A549 (cell line): ENCODE results near the gene CR1L. TPM values are rescaled to one million over a fixed set of nuclear protein-coding genes. Genes with fewer than 3 reads are reported as not detected.

Experiments used
- ATAC-seq, 2 experiments: fragments of 200-7000 bp in 1 of 2; fragments of >200 bp in 1 of 2; cut with Nextera tagmentation in 1 of 2; cut with Tn5 transposase in 1 of 2; 3 replicates each; pipeline versions ENCODE4 v1.8.0 to v1.9.1; 2018 to 2020; ENCODE audit warnings: mild to moderate bottlenecking in 1 of 2, moderate library complexity in 1 of 2
- CTCF ChIA-PET: fragments of 300-600 bp; sonication (Branson Sonifier 250); formaldehyde crosslinking; extraction: SDS; loops from one replicate; lab custom pipeline; 2021; ENCODE audit warnings: antibody characterized with exemption, inconsistent platforms; lab: Yijun Ruan, JAX
- POLR2A ChIA-PET: fragments of 350-600 bp; formaldehyde crosslinking; extraction: SDS; loops from one replicate; lab custom pipeline; 2021; ENCODE audit warnings: antibody characterized with exemption, inconsistent platforms; lab: Yijun Ruan, JAX
- DNase-seq, 2 experiments: peaks; one replicate each; pipeline versions ENCODE4 v3.0.0 to v3.0.0-alpha.2; 2011 to 2016; ENCODE audit warnings: low read depth in 1 of 2, low spot score in 1 of 2
- FAIRE-seq: peaks from 2 replicates; lab custom pipeline; 2011; peaks lifted over from hg19 to GRCh38; lab: Jason Lieb, UNC
- H3K27ac ChIP-seq, 2 experiments: fragments of >200 bp; sonication (Bioruptor Twin); formaldehyde crosslinking; 3 replicates each; pipeline ENCODE4 v1.5.1; 2016 to 2017
- H3K4me1 ChIP-seq: fragments of >200 bp; sonication (Bioruptor Twin); formaldehyde crosslinking; 3 replicates; pipeline ENCODE4 v1.6.1; 2016
- H3K4me2 ChIP-seq: fragments of >200 bp; sonication (Bioruptor Twin); formaldehyde crosslinking; 3 replicates; pipeline ENCODE4 v1.6.1; 2016
- H3K4me3 ChIP-seq: fragments of >200 bp; sonication (Bioruptor Twin); formaldehyde crosslinking; 3 replicates; pipeline ENCODE4 v1.5.1; 2016
- H3K9me3 ChIP-seq: fragments of >200 bp; sonication (Bioruptor Twin); formaldehyde crosslinking; 3 replicates; pipeline ENCODE4 v1.6.1; 2016
- CBX8 ChIP-seq: fragments of 200-600 bp; sonication (generic); IDR thresholded peaks from 2 replicates; pipeline ENCODE4 v1.6.1; 2016
- CEBPB ChIP-seq, 2 experiments: fragments of >200 bp in 1 of 2; sonication (Bioruptor Twin) in 1 of 2; formaldehyde crosslinking in 1 of 2; IDR thresholded peaks; 2 replicates each; pipeline ENCODE4 v1.6.1; 2012 to 2016
- EHF ChIP-seq: fragments of 250-450 bp; sonication (Bioruptor Pico); IDR thresholded peaks from 2 replicates; pipeline ENCODE4 v1.5.0; 2020; ENCODE audit warnings: mild to moderate bottlenecking
- HDAC2 ChIP-seq: fragments of 200-600 bp; sonication (generic); IDR thresholded peaks from 2 replicates; pipeline ENCODE4 v1.6.1; 2016
- HOXB13 ChIP-seq: fragments of 250-450 bp; sonication (Bioruptor Pico); IDR thresholded peaks from 2 replicates; pipeline ENCODE4 v1.5.0; 2020; ENCODE audit warnings: low read depth, mild to moderate bottlenecking, moderate library complexity
- HOXB5 ChIP-seq: fragments of 250-450 bp; sonication (Bioruptor Pico); IDR thresholded peaks from 2 replicates; pipeline ENCODE4 v1.5.0; 2020; ENCODE audit warnings: mild to moderate bottlenecking, moderate library complexity
- JUN ChIP-seq, 2 experiments: fragments of >200 bp; sonication (Bioruptor Twin); formaldehyde crosslinking; IDR thresholded peaks; 2 replicates in 1 of 2; 3 replicates in 1 of 2; pipeline ENCODE4 v1.6.1; 2016 to 2017
- JUNB ChIP-seq: fragments of >200 bp; sonication (Bioruptor Twin); formaldehyde crosslinking; IDR thresholded peaks from 2 replicates; pipeline ENCODE4 v1.6.1; 2016
- MAFK ChIP-seq: fragments of 450-650 bp; IDR thresholded peaks from 2 replicates; pipeline ENCODE4 v1.6.1; 2014; ENCODE audit not compliant: partially characterized antibody
- MAZ ChIP-seq: fragments of 150-350 bp; IDR thresholded peaks from 2 replicates; pipeline ENCODE4 v1.6.1; 2014; ENCODE audit warnings: antibody characterized with exemption, low read depth, low read length, borderline replicate concordance
- NFE2L2 ChIP-seq: fragments of 150-350 bp; conservative IDR thresholded peaks from 2 replicates; pipeline ENCODE4 v1.6.1; 2014; ENCODE audit warnings: low read length
- NPAS2 ChIP-seq: fragments of 250-450 bp; sonication (Bioruptor Pico); IDR thresholded peaks from 2 replicates; pipeline ENCODE4 v1.8.0; 2022; ENCODE audit warnings: mild to moderate bottlenecking, moderate library complexity, borderline replicate concordance
- POLR2AphosphoS2 ChIP-seq: conservative IDR thresholded peaks from 2 replicates; pipeline ENCODE4 v1.6.1; 2012; ENCODE audit warnings: low read length, improper control_type of control experiment, inconsistent platforms
- RAD21 ChIP-seq, 2 experiments: fragments of >200 bp in 1 of 2; sonication (Bioruptor Twin) in 1 of 2; formaldehyde crosslinking in 1 of 2; IDR thresholded peaks in 1 of 2; conservative IDR thresholded peaks in 1 of 2; 2 replicates in 1 of 2; 3 replicates in 1 of 2; pipeline ENCODE4 v1.6.1; 2012 to 2018; ENCODE audit warnings: inconsistent platforms in 1 of 2
- RARB ChIP-seq: fragments of 250-450 bp; sonication (Bioruptor Pico); IDR thresholded peaks from 2 replicates; pipeline ENCODE4 v1.8.0; 2021; ENCODE audit warnings: mild to moderate bottlenecking, moderate library complexity
- RNF2 ChIP-seq: fragments of 200-600 bp; sonication (generic); IDR thresholded peaks from 2 replicates; pipeline ENCODE4 v1.6.1; 2016; ENCODE audit warnings: low read depth, mild to moderate bottlenecking, antibody characterized with exemption, moderate library complexity, borderline replicate concordance
- SMC3 ChIP-seq: fragments of >200 bp; sonication (Bioruptor Twin); formaldehyde crosslinking; IDR thresholded peaks from 3 replicates; pipeline ENCODE4 v1.6.1; 2018; ENCODE audit warnings: inconsistent platforms
- SREBF2 ChIP-seq: fragments of 450-650 bp; IDR thresholded peaks from 2 replicates; pipeline ENCODE4 v1.6.1; 2014; ENCODE audit warnings: mild to moderate bottlenecking, moderate library complexity
- TFCP2L1 ChIP-seq: fragments of 250-450 bp; sonication (Bioruptor Pico); IDR thresholded peaks from 2 replicates; pipeline ENCODE4 v1.5.0; 2021; ENCODE audit warnings: mild to moderate bottlenecking
- TP53 ChIP-seq: fragments of 250-450 bp; sonication (Bioruptor Pico); IDR thresholded peaks from 2 replicates; pipeline ENCODE4 v1.5.0; 2021; ENCODE audit warnings: mild to moderate bottlenecking, moderate library complexity
- ZFP36 ChIP-seq: fragments of 450-650 bp; IDR thresholded peaks from 2 replicates; pipeline ENCODE4 v1.6.1; 2014; ENCODE audit warnings: borderline replicate concordance; ENCODE audit not compliant: partially characterized antibody
- ZSCAN20 ChIP-seq: fragments of 250-450 bp; sonication (Bioruptor Pico); IDR thresholded peaks from 2 replicates; pipeline ENCODE4 v1.8.0; 2022; ENCODE audit warnings: mild to moderate bottlenecking, moderate library complexity
- WGBS: methylation state at CpG from one replicate; pipeline ENCODE4 v1.1.6; 2017; ENCODE audit errors: missing lambda C conversion rate; 5-methylcytosine and 5-hydroxymethylcytosine counted together
- polyA plus RNA-seq, 4 experiments: library from polyadenylated mRNA; depleted of rRNA in 3 of 4; stranded (reverse); fragments of >200 nt; fragmentation: RNase III in 1 of 4; extraction: RNeasy Plus Mini Kit Qiagen cat#74134 plus additional on column Dnase treatment in 1 of 4; gene quantifications; 2 replicates in 3 of 4; 3 replicates in 1 of 4; pipeline ENCODE4 v1.2.3, GENCODE V29; 2011 to 2017
- TF ChIP-seq, protein P1 (sequence below): IDR thresholded peaks from 2 replicates; pipeline ENCODE4 v1.6.1; 2012
- TF ChIP-seq, protein P2 (sequence below): fragments of 150-350 bp; IDR thresholded peaks from 2 replicates; pipeline ENCODE4 v1.6.1; 2014; ENCODE audit warnings: low read depth, mild to moderate bottlenecking, low read length
- TF ChIP-seq, protein P3 (sequence below): fragments of >200 bp; sonication (Bioruptor Twin); formaldehyde crosslinking; IDR thresholded peaks from 3 replicates; pipeline ENCODE4 v1.5.1; 2016
- TF ChIP-seq, protein P4 (sequence below): fragments of 250-450 bp; sonication (Bioruptor Pico); IDR thresholded peaks from 2 replicates; pipeline ENCODE4 v1.5.0; 2020; ENCODE audit warnings: low read depth, mild to moderate bottlenecking, moderate library complexity
- TF ChIP-seq, protein P5 (sequence below): IDR thresholded peaks from 2 replicates; pipeline ENCODE4 v1.6.1; 2012

Gene CR1L
- polyA plus RNA-seq, 2 of the 4 experiments (the other 2 are of a cell fraction): not detected

DNA sequence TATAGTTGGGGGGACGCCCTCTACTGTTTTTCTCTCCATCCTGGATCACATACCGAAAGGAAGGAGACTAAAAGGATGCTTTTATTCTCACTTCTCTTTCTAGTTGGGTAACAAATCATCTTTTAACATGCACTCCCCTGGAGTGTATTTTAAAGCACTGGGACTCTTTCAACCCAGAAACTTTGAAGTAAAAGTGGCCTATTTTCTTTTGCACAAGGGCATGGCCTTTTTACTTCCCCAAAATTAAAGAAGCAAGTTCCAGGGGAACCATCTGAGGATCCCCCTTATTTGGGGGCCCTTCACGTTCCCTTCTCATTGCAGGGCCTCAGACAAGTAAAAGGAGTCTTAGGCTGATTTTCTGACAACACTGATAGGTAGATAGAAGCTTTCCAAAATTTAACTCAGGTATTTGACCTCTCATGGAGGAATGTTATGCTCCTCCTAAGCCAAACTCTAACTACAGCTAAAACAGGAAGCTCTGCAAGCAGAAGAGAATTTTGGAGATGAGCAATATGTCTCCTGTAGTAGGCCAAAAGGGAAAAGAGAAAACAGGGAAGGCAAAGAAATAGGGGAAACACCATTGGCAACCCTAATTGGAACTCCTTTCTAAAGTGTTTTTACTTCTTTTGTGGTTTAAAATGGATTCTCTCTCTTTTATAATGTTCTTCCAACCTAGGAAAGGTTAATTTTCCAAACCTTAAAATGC lies 98.1 kb downstream of the CR1L start:
- ATAC-seq (no peak), DNase-seq (no peak), FAIRE-seq (no peak)
- Histone ChIP-seq H3K27ac (peak overlapping the region in 1 of 2 experiments; percentile 44; a peak in 1 of 6 replicates), H3K4me1 (peaks cover 45% of the 10 kb centered on the region), H3K9me3 (no peaks in the 10 kb centered on the region), H3K4me3 (no peak overlapping the region), H3K4me2 (no peak overlapping the region)
- TF ChIP-seq CEBPB (IDR thresholded peaks at IDR 0.05) (no peak), JUNB (no peak), NFE2L2 (no peak), MAZ (no peak), ZFP36 (no peak), JUN (IDR thresholded peaks at IDR 0.05) (no peak), NPAS2 (CRISPR knock-in tag) (no peak), RAD21 (conservative IDR thresholded peaks at IDR 0.05 in 1 of 2, IDR thresholded peaks at IDR 0.05 in 1 of 2) (no peak), SMC3 (no peak), MAFK (no peak), CBX8 (no peak), SREBF2 (no peak)
- TF ChIP-seq, protein P1, sequence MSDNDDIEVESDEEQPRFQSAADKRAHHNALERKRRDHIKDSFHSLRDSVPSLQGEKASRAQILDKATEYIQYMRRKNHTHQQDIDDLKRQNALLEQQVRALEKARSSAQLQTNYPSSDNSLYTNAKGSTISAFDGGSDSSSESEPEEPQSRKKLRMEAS: no peak
- TF ChIP-seq, protein P2, sequence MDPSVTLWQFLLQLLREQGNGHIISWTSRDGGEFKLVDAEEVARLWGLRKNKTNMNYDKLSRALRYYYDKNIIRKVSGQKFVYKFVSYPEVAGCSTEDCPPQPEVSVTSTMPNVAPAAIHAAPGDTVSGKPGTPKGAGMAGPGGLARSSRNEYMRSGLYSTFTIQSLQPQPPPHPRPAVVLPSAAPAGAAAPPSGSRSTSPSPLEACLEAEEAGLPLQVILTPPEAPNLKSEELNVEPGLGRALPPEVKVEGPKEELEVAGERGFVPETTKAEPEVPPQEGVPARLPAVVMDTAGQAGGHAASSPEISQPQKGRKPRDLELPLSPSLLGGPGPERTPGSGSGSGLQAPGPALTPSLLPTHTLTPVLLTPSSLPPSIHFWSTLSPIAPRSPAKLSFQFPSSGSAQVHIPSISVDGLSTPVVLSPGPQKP: no peak
- 64% methylated on average over 3 of the region's 3 CpGs for WGBS
- ChIA-PET POLR2A (no interaction called here), CTCF (no interaction called here)

DNA sequence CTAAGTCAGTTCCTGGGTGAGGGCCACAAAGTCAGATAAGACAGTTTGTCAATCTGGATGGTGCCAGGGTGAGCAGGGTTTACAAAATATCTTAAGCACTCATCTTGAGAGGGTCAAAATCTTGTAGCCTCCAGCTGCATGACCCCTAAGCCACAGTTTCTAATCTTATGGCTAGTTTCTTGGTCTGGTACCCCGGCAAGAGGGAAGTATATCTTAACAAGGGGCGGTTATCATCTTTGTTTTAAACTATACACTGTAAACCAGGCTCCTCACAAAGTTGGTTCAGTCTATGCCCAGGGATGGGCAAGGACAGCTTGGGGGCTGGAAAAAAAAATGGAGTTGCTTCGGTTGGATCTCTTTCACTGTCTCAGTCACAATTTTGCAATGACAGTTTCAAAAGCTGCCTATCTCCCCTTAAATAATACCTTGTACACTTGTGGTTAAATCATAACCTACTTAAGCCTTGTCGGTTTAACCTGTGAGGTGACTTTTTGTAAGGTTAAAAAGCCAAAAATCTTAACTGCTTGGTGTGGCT lies 99.1 kb downstream of the CR1L start:
- TF ChIP-seq, protein P3, sequence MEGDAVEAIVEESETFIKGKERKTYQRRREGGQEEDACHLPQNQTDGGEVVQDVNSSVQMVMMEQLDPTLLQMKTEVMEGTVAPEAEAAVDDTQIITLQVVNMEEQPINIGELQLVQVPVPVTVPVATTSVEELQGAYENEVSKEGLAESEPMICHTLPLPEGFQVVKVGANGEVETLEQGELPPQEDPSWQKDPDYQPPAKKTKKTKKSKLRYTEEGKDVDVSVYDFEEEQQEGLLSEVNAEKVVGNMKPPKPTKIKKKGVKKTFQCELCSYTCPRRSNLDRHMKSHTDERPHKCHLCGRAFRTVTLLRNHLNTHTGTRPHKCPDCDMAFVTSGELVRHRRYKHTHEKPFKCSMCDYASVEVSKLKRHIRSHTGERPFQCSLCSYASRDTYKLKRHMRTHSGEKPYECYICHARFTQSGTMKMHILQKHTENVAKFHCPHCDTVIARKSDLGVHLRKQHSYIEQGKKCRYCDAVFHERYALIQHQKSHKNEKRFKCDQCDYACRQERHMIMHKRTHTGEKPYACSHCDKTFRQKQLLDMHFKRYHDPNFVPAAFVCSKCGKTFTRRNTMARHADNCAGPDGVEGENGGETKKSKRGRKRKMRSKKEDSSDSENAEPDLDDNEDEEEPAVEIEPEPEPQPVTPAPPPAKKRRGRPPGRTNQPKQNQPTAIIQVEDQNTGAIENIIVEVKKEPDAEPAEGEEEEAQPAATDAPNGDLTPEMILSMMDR: no peak
- TF ChIP-seq HOXB5 (CRISPR knock-in tag) (no peak), EHF (CRISPR knock-in tag) (no peak), TFCP2L1 (CRISPR knock-in tag) (no peak), CBX8 (no peak), ZSCAN20 (no peak), ZFP36 (no peak), TP53 (CRISPR knock-in tag) (no peak), NPAS2 (CRISPR knock-in tag) (no peak), RARB (CRISPR knock-in tag) (no peak), HDAC2 (no peak), HOXB13 (no peak), RNF2 (no peak), POLR2AphosphoS2 (no peak)
- TF ChIP-seq, protein P2: no peak
- TF ChIP-seq, protein P4, sequence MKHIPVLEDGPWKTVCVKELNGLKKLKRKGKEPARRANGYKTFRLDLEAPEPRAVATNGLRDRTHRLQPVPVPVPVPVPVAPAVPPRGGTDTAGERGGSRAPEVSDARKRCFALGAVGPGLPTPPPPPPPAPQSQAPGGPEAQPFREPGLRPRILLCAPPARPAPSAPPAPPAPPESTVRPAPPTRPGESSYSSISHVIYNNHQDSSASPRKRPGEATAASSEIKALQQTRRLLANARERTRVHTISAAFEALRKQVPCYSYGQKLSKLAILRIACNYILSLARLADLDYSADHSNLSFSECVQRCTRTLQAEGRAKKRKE (CRISPR knock-in tag): no peak
- TF ChIP-seq, protein P5, sequence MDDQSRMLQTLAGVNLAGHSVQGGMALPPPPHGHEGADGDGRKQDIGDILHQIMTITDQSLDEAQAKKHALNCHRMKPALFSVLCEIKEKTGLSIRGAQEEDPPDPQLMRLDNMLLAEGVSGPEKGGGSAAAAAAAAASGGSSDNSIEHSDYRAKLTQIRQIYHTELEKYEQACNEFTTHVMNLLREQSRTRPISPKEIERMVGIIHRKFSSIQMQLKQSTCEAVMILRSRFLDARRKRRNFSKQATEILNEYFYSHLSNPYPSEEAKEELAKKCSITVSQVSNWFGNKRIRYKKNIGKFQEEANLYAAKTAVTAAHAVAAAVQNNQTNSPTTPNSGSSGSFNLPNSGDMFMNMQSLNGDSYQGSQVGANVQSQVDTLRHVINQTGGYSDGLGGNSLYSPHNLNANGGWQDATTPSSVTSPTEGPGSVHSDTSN: no peak
- peaks cover 39% of the 10 kb centered on the region for H3K4me1 ChIP-seq
- CTCF ChIA-PET: no interaction called here
- H3K4me2 ChIP-seq: no peak overlapping the region
- POLR2A ChIA-PET: no interaction called here
- H3K4me3 ChIP-seq: no peak overlapping the region
- no peak for ATAC-seq
- WGBS: 86% methylated on average over 4 of the region's 4 CpGs
- H3K27ac ChIP-seq: peak overlapping the region in 1 of 2 experiments; percentile 44; a peak in 3 of 6 replicates
- DNase-seq: no peak
- H3K9me3 ChIP-seq: no peaks in the 10 kb centered on the region
- FAIRE-seq: no peak
